Heart left ventricle (tissue), 13 donors: ENCODE results near the gene YBX2.

Source experiments
- POLR2A ChIP-seq, 2 donors: fragments of 450-650 bp; IDR thresholded peaks; one replicate each; pipeline ENCODE4 v1.6.1; 2017; ENCODE audit warnings: antibody characterized with exemption in 2 of 2, mild to moderate bottlenecking in 2 of 2, moderate library complexity in 2 of 2
- TF ChIP-seq, protein P1 (sequence below), 12 donors: fragments of 200-600 bp; sonication (generic) in 4 of 12; IDR thresholded peaks; one replicate each; pipeline versions ENCODE4 v1.5.0 to v1.8.0; 2018 to 2022; ENCODE audit warnings: antibody characterized with exemption in 12 of 12, mild to moderate bottlenecking in 5 of 12
- donor health status: ischemic (EF 13 %, LVEDD 7.1; RV severe dilation, severe dysfunction).
- donor health status: DM: no; HTN: yes; CAD: no.
- donor health status: DM: no; HTN: no; CAD: no.
- donor health status: ischemic (EF 25% LVEDD 6.9; RV normal size, moderate dysfunction).
- donor health status: ischemic (EF 25% LVEDD 5.7; RV mildly dilated, moderate dysfunction).
- donor health status: ischemic (EF 35%, LVEDD 5.7; RV mildly dilated, moderate dysfunction).
- donor health status: nonischemic (EF 11% LVEDD 7.7; RV severe dilation, severe dysfunction).
- donor health status: DM: yes; HTN: yes; CAD: no.
- donor health status: PGD.
- donor health status: ischemic (EF 29% LVEDD 5.4; RV normal size, mild dysfunction).
- donor health status: nonischemic (EF 23%, LVEDD 6.1; RV moderate dilation, normal function).

GRCh38 chr17:7327501-7327900 lies 33.1 kb upstream of the YBX2 start:
- TF ChIP-seq, protein P1, sequence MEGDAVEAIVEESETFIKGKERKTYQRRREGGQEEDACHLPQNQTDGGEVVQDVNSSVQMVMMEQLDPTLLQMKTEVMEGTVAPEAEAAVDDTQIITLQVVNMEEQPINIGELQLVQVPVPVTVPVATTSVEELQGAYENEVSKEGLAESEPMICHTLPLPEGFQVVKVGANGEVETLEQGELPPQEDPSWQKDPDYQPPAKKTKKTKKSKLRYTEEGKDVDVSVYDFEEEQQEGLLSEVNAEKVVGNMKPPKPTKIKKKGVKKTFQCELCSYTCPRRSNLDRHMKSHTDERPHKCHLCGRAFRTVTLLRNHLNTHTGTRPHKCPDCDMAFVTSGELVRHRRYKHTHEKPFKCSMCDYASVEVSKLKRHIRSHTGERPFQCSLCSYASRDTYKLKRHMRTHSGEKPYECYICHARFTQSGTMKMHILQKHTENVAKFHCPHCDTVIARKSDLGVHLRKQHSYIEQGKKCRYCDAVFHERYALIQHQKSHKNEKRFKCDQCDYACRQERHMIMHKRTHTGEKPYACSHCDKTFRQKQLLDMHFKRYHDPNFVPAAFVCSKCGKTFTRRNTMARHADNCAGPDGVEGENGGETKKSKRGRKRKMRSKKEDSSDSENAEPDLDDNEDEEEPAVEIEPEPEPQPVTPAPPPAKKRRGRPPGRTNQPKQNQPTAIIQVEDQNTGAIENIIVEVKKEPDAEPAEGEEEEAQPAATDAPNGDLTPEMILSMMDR (IDR thresholded peaks at IDR 0.05): no peak
- TF ChIP-seq POLR2A (IDR thresholded peaks at IDR 0.05): no peak
